GM23338 (cell line): ENCODE results near the gene GAPDH. TPM values are rescaled to one million over a fixed set of nuclear protein-coding genes. Genes with fewer than 3 reads are reported as not detected.
"Not testable (repeated sequence)": the region's sequence is repeated elsewhere in the genome, so short reads cannot be mapped to it uniquely, and the experiment has no call there.

Source experiments
- ATAC-seq: fragments of 200-7000 bp; cut with Tn5 transposase; 3 replicates; pipeline ENCODE4 v1.9.1; 2020
- DNase-seq: peaks from one replicate; pipeline ENCODE4 v3.0.0-alpha.2; 2015; ENCODE audit warnings: low spot score
- H2AFZ ChIP-seq: fragments of 200-600 bp; sonication (generic); 2 replicates; pipeline ENCODE4 v1.8.0; 2016; ENCODE audit warnings: antibody characterized with exemption, mild to moderate bottlenecking, moderate library complexity
- H3F3A ChIP-seq: fragments of 200-600 bp; sonication (generic); replicated peaks from 2 replicates; pipeline ENCODE4 v1.8.0; 2017; ENCODE audit warnings: antibody characterized with exemption, mixed run types, low read depth
- H3K27ac ChIP-seq: fragments of 200-600 bp; sonication (generic); 2 replicates; pipeline ENCODE4 v1.6.1; 2016; ENCODE audit warnings: low read depth
- H3K27me3 ChIP-seq: fragments of 200-600 bp; sonication (generic); 2 replicates; pipeline ENCODE4 v1.8.0; 2016; ENCODE audit warnings: mild to moderate bottlenecking, mixed run types, moderate library complexity; ENCODE audit not compliant: insufficient read depth
- H3K36me3 ChIP-seq: fragments of 200-600 bp; sonication (generic); 2 replicates; pipeline ENCODE4 v1.8.0; 2016; ENCODE audit warnings: mild to moderate bottlenecking; ENCODE audit not compliant: insufficient read depth
- H3K4me1 ChIP-seq: fragments of 200-600 bp; sonication (generic); 2 replicates; pipeline ENCODE4 v1.8.0; 2016; ENCODE audit warnings: mild to moderate bottlenecking, moderate library complexity; ENCODE audit not compliant: insufficient read depth
- H3K4me2 ChIP-seq: fragments of 200-600 bp; sonication (generic); 2 replicates; pipeline ENCODE4 v1.7.1; 2017; ENCODE audit warnings: mixed run types
- H3K4me3 ChIP-seq: fragments of 200-600 bp; sonication (generic); 2 replicates; pipeline ENCODE4 v1.6.1; 2016; ENCODE audit warnings: mixed run types
- H3K79me2 ChIP-seq: fragments of 200-600 bp; sonication (generic); replicated peaks from 2 replicates; pipeline ENCODE4 v1.8.0; 2017; ENCODE audit warnings: mild to moderate bottlenecking; ENCODE audit not compliant: insufficient read depth
- H3K9me2 ChIP-seq: fragments of 200-600 bp; sonication (generic); 2 replicates; pipeline ENCODE4 v1.8.0; 2017; ENCODE audit not compliant: insufficient read depth
- H4K20me1 ChIP-seq: fragments of 200-600 bp; sonication (generic); replicated peaks from 2 replicates; pipeline ENCODE4 v1.8.0; 2017; ENCODE audit warnings: mild to moderate bottlenecking; ENCODE audit not compliant: insufficient read depth
- H3K27ac Mint-ChIP-seq: 2 replicates; pipeline ENCODE4 v1.8.0; 2020; ENCODE audit warnings: inconsistent platforms, mild to moderate bottlenecking, moderate library complexity, mixed read lengths
- H3K27me3 Mint-ChIP-seq: 3 replicates; pipeline ENCODE4 v1.8.0; 2022; ENCODE audit warnings: low read depth, mild to moderate bottlenecking, moderate library complexity, mixed read lengths, inconsistent platforms; ENCODE audit not compliant: insufficient read depth, poor library complexity
- H3K36me3 Mint-ChIP-seq: 3 replicates; pipeline ENCODE4 v1.8.0; 2021; ENCODE audit warnings: low read depth, mild to moderate bottlenecking, inconsistent platforms, moderate library complexity, mixed read lengths
- H3K4me1 Mint-ChIP-seq: 3 replicates; pipeline ENCODE4 v1.8.0; 2020; ENCODE audit warnings: mild to moderate bottlenecking, inconsistent platforms, mixed read lengths
- H3K4me3 Mint-ChIP-seq: 3 replicates; pipeline ENCODE4 v1.8.0; 2021; ENCODE audit warnings: moderate library complexity, mild to moderate bottlenecking, inconsistent platforms, mixed read lengths
- H3K9me3 Mint-ChIP-seq: 3 replicates; pipeline ENCODE4 v1.8.0; 2020; ENCODE audit warnings: moderate library complexity, mild to moderate bottlenecking, inconsistent platforms, mixed read lengths
- EZH2 ChIP-seq: fragments of 200-600 bp; sonication (generic); IDR thresholded peaks from one replicate; pipeline ENCODE4 v1.8.0; 2017; ENCODE audit warnings: antibody characterized with exemption, mild to moderate bottlenecking, low read depth; ENCODE audit not compliant: unreplicated experiment
- polyA plus RNA-seq: library from polyadenylated mRNA; unstranded; fragments of >200 nt; fragmentation: Nextera tagmentation; extraction: Ambion mirVana; gene quantifications from 2 replicates; pipeline ENCODE4 v1.2.1, GENCODE V29; 2016
- small RNA-seq: library from RNA; depleted of rRNA; stranded (forward); fragments of <200 nt; gene quantifications from one replicate; pipeline ENCODE3, GENCODE V24; 2014; ENCODE audit warnings: low replicate concordance
- total RNA-seq: library from RNA; depleted of rRNA; stranded (reverse); fragments of >200 nt; shearing (Covaris generic); gene quantifications from 2 replicates; pipeline ENCODE4 v1.2.3, GENCODE V29; 2014; rRNA removed
- TF ChIP-seq, protein P1 (sequence below): IDR thresholded peaks from one replicate; pipeline ENCODE4 v1.6.1; 2018; ENCODE audit warnings: antibody characterized with exemption; ENCODE audit not compliant: unreplicated experiment

The GAPDH gene
- total and polyA plus RNA-seq, 2 experiments from 2014 or later, result 5,853 to 6,219 TPM

DNA sequence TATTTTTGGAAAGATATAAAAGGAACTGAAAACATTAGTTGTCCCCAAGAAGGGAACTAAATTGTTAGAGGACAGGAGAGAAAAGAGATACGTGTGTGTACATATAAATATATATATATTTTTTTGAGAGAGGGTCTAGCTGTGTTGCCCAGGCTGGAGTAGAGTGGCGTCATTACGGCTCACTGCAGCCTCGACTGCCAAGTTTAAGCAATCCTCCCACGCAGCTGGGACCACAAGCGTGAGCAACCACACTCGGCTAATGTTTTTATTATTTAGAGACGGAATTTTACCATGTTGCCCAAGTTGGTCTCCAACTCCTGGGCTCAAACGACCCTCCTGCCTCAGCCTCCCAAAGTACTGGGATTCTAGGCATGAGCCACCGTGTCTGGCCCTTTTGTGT, 50.0 kb downstream of the GAPDH start (continued):
- TF ChIP-seq EZH2, result no peak
- TF ChIP-seq, protein P1, sequence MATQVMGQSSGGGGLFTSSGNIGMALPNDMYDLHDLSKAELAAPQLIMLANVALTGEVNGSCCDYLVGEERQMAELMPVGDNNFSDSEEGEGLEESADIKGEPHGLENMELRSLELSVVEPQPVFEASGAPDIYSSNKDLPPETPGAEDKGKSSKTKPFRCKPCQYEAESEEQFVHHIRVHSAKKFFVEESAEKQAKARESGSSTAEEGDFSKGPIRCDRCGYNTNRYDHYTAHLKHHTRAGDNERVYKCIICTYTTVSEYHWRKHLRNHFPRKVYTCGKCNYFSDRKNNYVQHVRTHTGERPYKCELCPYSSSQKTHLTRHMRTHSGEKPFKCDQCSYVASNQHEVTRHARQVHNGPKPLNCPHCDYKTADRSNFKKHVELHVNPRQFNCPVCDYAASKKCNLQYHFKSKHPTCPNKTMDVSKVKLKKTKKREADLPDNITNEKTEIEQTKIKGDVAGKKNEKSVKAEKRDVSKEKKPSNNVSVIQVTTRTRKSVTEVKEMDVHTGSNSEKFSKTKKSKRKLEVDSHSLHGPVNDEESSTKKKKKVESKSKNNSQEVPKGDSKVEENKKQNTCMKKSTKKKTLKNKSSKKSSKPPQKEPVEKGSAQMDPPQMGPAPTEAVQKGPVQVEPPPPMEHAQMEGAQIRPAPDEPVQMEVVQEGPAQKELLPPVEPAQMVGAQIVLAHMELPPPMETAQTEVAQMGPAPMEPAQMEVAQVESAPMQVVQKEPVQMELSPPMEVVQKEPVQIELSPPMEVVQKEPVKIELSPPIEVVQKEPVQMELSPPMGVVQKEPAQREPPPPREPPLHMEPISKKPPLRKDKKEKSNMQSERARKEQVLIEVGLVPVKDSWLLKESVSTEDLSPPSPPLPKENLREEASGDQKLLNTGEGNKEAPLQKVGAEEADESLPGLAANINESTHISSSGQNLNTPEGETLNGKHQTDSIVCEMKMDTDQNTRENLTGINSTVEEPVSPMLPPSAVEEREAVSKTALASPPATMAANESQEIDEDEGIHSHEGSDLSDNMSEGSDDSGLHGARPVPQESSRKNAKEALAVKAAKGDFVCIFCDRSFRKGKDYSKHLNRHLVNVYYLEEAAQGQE, result no peak

DNA sequence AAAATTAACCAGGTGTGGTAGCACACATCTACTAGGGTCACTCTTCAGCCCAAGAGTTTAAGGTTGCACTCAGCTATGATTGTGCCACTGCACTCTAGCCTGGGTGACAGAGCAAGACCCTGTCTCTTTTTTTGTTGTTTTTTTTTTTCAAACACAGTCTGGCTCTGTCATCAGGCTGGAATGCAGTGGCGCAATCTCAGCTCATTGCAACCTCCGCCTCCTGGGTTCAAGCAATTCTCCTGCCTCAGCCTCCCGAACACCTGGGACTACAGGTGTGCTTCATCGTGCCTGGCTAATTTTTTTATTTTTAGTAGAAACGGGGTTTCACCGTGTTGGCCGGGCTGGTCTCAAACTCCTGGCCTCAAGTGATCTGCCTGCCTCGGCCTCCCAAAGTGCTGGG, 52.3 kb downstream of the GAPDH start:
- H3K4me2 ChIP-seq, DNase-seq, H3K27ac ChIP-seq, H3K27ac Mint-ChIP-seq, H3K9me2 ChIP-seq, H3K27me3 ChIP-seq, H2AFZ ChIP-seq, ATAC-seq, H3K79me2 ChIP-seq, H3K27me3 Mint-ChIP-seq, H3K4me3 ChIP-seq, H3K9me3 Mint-ChIP-seq, H3K4me1 Mint-ChIP-seq, H3K4me1 ChIP-seq, H3K4me3 Mint-ChIP-seq: not testable (repeated sequence)
- peaks cover 94% of the 10 kb centered on the region for H3K36me3 Mint-ChIP-seq
- Histone ChIP-seq H3K36me3 (peaks cover 91% of the 10 kb centered on the region), H3F3A (peaks cover 22% of the 10 kb centered on the region; the same call in 1 of the 2 replicates), H4K20me1 (peaks cover 20% of the 10 kb centered on the region)

Small RNA genes within 50 kb of the gene (small RNA-seq; reads per million reads assigned to genes)
- gene SCARNA11, result 35.0 reads per million, percentile 99 among the genes with 10 or more reads in this experiment

Other genes starting within 250 kb of the GAPDH start
- gene PLEKHG6, start 223.8 kb upstream of the GAPDH start, total RNA-seq, result 21.3 and 174 TPM in 2 replicates
- 15.7 and 18.0 TPM in 2 replicates for gene PLEKHG6, start 223.8 kb upstream of the GAPDH start, polyA plus RNA-seq
- gene TNFRSF1A, start 192.4 kb upstream of the GAPDH start, total RNA-seq, result 36.7 and 43.4 TPM in 2 replicates
- gene TNFRSF1A, start 192.4 kb upstream of the GAPDH start, polyA plus RNA-seq, result 24.3 and 28.5 TPM in 2 replicates
- gene SCNN1A, start 159.0 kb upstream of the GAPDH start, total RNA-seq, result 125 and 134 TPM in 2 replicates
- gene SCNN1A, start 159.0 kb upstream of the GAPDH start, polyA plus RNA-seq, result 34.0 and 37.1 TPM in 2 replicates
- gene LTBR, start 150.4 kb upstream of the GAPDH start, total RNA-seq, result 6.8 and 7.1 TPM in 2 replicates
- gene LTBR, start 150.4 kb upstream of the GAPDH start, polyA plus RNA-seq, result 6.1 and 10.5 TPM in 2 replicates
- not detected in 2 replicates for gene CD27, start 89.6 kb upstream of the GAPDH start, total RNA-seq
- gene CD27, start 89.6 kb upstream of the GAPDH start, polyA plus RNA-seq, result 0.49 and 0.53 TPM in 2 replicates
- 0.59 and 0.66 TPM in 2 replicates for gene TAPBPL, start 82.5 kb upstream of the GAPDH start, total RNA-seq
- 0.52 and 0.65 TPM in 2 replicates for gene TAPBPL, start 82.5 kb upstream of the GAPDH start, polyA plus RNA-seq
- gene VAMP1, start 63.8 kb upstream of the GAPDH start, total RNA-seq, result 13.9 and 18.3 TPM in 2 replicates
- 11.2 and 16.1 TPM in 2 replicates for gene VAMP1, start 63.8 kb upstream of the GAPDH start, polyA plus RNA-seq
- 75.1 and 93.9 TPM in 2 replicates for gene MRPL51, start 41.3 kb upstream of the GAPDH start, total RNA-seq
- 432 and 463 TPM in 2 replicates for gene MRPL51, start 41.3 kb upstream of the GAPDH start, polyA plus RNA-seq
- gene NCAPD2, start 40.4 kb upstream of the GAPDH start, total RNA-seq, result 217 and 389 TPM in 2 replicates
- 32.7 and 34.2 TPM in 2 replicates for gene NCAPD2, start 40.4 kb upstream of the GAPDH start, polyA plus RNA-seq
- 8.8 and 12.9 TPM in 2 replicates for gene IFFO1, start 21.5 kb downstream of the GAPDH start, total RNA-seq
- 8.9 and 11.2 TPM in 2 replicates for gene IFFO1, start 21.5 kb downstream of the GAPDH start, polyA plus RNA-seq
- 67.2 and 67.9 TPM in 2 replicates for gene NOP2, start 33.8 kb downstream of the GAPDH start, total RNA-seq
- 63.3 and 63.4 TPM in 2 replicates for gene NOP2, start 33.8 kb downstream of the GAPDH start, polyA plus RNA-seq
- gene CHD4, start 72.9 kb downstream of the GAPDH start, total RNA-seq, result 301 and 351 TPM in 2 replicates
- 317 and 370 TPM in 2 replicates for gene CHD4, start 72.9 kb downstream of the GAPDH start, polyA plus RNA-seq
- gene LPAR5, start 101.4 kb downstream of the GAPDH start, total RNA-seq, result 0.38 and 0.89 TPM in 2 replicates
- 0.32 and 0.38 TPM in 2 replicates for gene LPAR5, start 101.4 kb downstream of the GAPDH start, polyA plus RNA-seq
- gene ACRBP, start 112.9 kb downstream of the GAPDH start, total RNA-seq, result 2.2 TPM in 1 of 2 replicates, not detected in the other
- gene ACRBP, start 112.9 kb downstream of the GAPDH start, polyA plus RNA-seq, result 0.70 TPM in 1 of 2 replicates, not detected in the other
- 22.0 and 27.7 TPM in 2 replicates for gene ING4, start 128.6 kb downstream of the GAPDH start, total RNA-seq
- gene ING4, start 128.6 kb downstream of the GAPDH start, polyA plus RNA-seq, result 25.5 and 29.6 TPM in 2 replicates
- 30.2 and 35.9 TPM in 2 replicates for gene ZNF384, start 154.9 kb downstream of the GAPDH start, total RNA-seq
- gene ZNF384, start 154.9 kb downstream of the GAPDH start, polyA plus RNA-seq, result 14.7 and 20.5 TPM in 2 replicates
- 2.0 and 2.2 TPM in 2 replicates for gene PIANP, start 166.3 kb downstream of the GAPDH start, total RNA-seq
- gene PIANP, start 166.3 kb downstream of the GAPDH start, polyA plus RNA-seq, result 6.4 and 7.7 TPM in 2 replicates
- 51.9 and 53.9 TPM in 2 replicates for gene COPS7A, start 189.5 kb downstream of the GAPDH start, total RNA-seq
- 36.9 and 37.7 TPM in 2 replicates for gene COPS7A, start 189.5 kb downstream of the GAPDH start, polyA plus RNA-seq
- gene MLF2, start 218.6 kb downstream of the GAPDH start, total RNA-seq, result 289 and 292 TPM in 2 replicates
- 280 and 283 TPM in 2 replicates for gene MLF2, start 218.6 kb downstream of the GAPDH start, polyA plus RNA-seq
- gene PTMS, start 231.8 kb downstream of the GAPDH start, total RNA-seq, result 82.4 and 111 TPM in 2 replicates
- gene PTMS, start 231.8 kb downstream of the GAPDH start, polyA plus RNA-seq, result 238 and 270 TPM in 2 replicates
- 1.0 and 4.7 TPM in 2 replicates for gene LAG3, start 238.0 kb downstream of the GAPDH start, total RNA-seq
- 3.7 and 3.9 TPM in 2 replicates for gene LAG3, start 238.0 kb downstream of the GAPDH start, polyA plus RNA-seq